HPDE6-E6E7 (cell line): ENCODE data around the gene LRRC4C.

ENCODE experiments used
- DNase-seq: peaks from one replicate; pipeline ENCODE4 v3.0.0; 2011; ENCODE audit warnings: missing footprints; ENCODE audit errors: extremely low spot score

LRRC4C gene

GRCh38 chr11:41414771-41415440 is 44.5 kb downstream of the LRRC4C start:
- no peak for DNase-seq

GRCh38 chr11:41413843-41414242 is 45.6 kb downstream of the LRRC4C start:
- no peak for DNase-seq

GRCh38 chr11:41405812-41406211 is 53.6 kb downstream of the LRRC4C start:
- DNase-seq, result no peak

- no peak for DNase-seq
These were observed 55.3 kb downstream of the LRRC4C start for GRCh38 chr11:41404109-41404508.

- DNase-seq, result no peak
These were observed 56.0 kb downstream of the LRRC4C start for GRCh38 chr11:41403458-41403857.

GRCh38 chr11:41400819-41401382 is 58.6 kb downstream of the LRRC4C start:
- no peak for DNase-seq

GRCh38 chr11:41400124-41400523 is 59.3 kb downstream of the LRRC4C start:
- DNase-seq, result no peak

GRCh38 chr11:41399323-41399722 is 60.1 kb downstream of the LRRC4C start:
- no peak for DNase-seq

GRCh38 chr11:41398175-41398574 is 61.3 kb downstream of the LRRC4C start:
- DNase-seq, result no peak

- no peak for DNase-seq
These were observed 64.8 kb downstream of the LRRC4C start for GRCh38 chr11:41394521-41395195.

- DNase-seq, result no peak
These were observed 66.9 kb downstream of the LRRC4C start for GRCh38 chr11:41392596-41392995.

- no peak for DNase-seq
These were observed 69.8 kb downstream of the LRRC4C start for GRCh38 chr11:41389623-41390130.

- no peak for DNase-seq
These were observed 75.1 kb downstream of the LRRC4C start for GRCh38 chr11:41384329-41384728.

- no peak for DNase-seq
These were observed 75.7 kb downstream of the LRRC4C start for GRCh38 chr11:41383768-41384167.

GRCh38 chr11:41382927-41383326 is 76.5 kb downstream of the LRRC4C start:
- no peak for DNase-seq

GRCh38 chr11:41379084-41379483 is 80.4 kb downstream of the LRRC4C start:
- DNase-seq, result no peak

- DNase-seq, result no peak
These were observed 81.6 kb downstream of the LRRC4C start for GRCh38 chr11:41377709-41378394.

- DNase-seq, result no peak
These were observed 107.6 kb downstream of the LRRC4C start for GRCh38 chr11:41351825-41352224.

- no peak for DNase-seq
These were observed 113.4 kb downstream of the LRRC4C start for GRCh38 chr11:41346042-41346441.

GRCh38 chr11:41334007-41334933 is 125.2 kb downstream of the LRRC4C start:
- no peak for DNase-seq

GRCh38 chr11:41333357-41333756 is 126.1 kb downstream of the LRRC4C start:
- DNase-seq, result no peak
